GM21717 (cell line): ENCODE results near the gene CACNB2.

Source experiments
- ATAC-seq: cut with Tn5 transposase; IDR thresholded peaks from one replicate; pipeline ENCODE4 v1.9.1; 2021; ENCODE audit warnings: mild to moderate bottlenecking, moderate library complexity; ENCODE audit not compliant: unreplicated experiment

Gene CACNB2

GRCh38 chr10:18381679-18382078 is 241.5 kb downstream of the CACNB2 start:
- ATAC-seq: no peak

- ATAC-seq: no peak
These were observed 257.7 kb downstream of the CACNB2 start for GRCh38 chr10:18397906-18398305.

- ATAC-seq: no peak
These were observed 258.9 kb downstream of the CACNB2 start for GRCh38 chr10:18399158-18399557.

GRCh38 chr10:18400201-18400905 is 260.1 kb downstream of the CACNB2 start:
- ATAC-seq: no peak

GRCh38 chr10:18400906-18401245 is 260.7 kb downstream of the CACNB2 start:
- no peak for ATAC-seq

- no peak for ATAC-seq
These were observed 261.4 kb downstream of the CACNB2 start for GRCh38 chr10:18401416-18402195.

- no peak for ATAC-seq
These were observed 262.6 kb downstream of the CACNB2 start for GRCh38 chr10:18402853-18403252.

- ATAC-seq: no peak
These were observed 264.3 kb downstream of the CACNB2 start for GRCh38 chr10:18404530-18404929.

- ATAC-seq: no peak
These were observed 265.9 kb downstream of the CACNB2 start for GRCh38 chr10:18406136-18406535.

- ATAC-seq: no peak
These were observed 269.6 kb downstream of the CACNB2 start for GRCh38 chr10:18409599-18410397.

GRCh38 chr10:18414061-18414460 is 273.8 kb downstream of the CACNB2 start:
- ATAC-seq: no peak

GRCh38 chr10:18417950-18418527 is 277.8 kb downstream of the CACNB2 start:
- no peak for ATAC-seq

GRCh38 chr10:18418541-18419215 is 278.5 kb downstream of the CACNB2 start:
- no peak for ATAC-seq

GRCh38 chr10:18419945-18420344 is 279.7 kb downstream of the CACNB2 start:
- ATAC-seq: no peak

- no peak for ATAC-seq
These were observed 281.6 kb downstream of the CACNB2 start for GRCh38 chr10:18421726-18422293.

GRCh38 chr10:18423058-18423637 is 282.9 kb downstream of the CACNB2 start:
- ATAC-seq: no peak

- no peak for ATAC-seq
These were observed 284.0 kb downstream of the CACNB2 start for GRCh38 chr10:18424200-18424599.

- no peak for ATAC-seq
These were observed 289.1 kb downstream of the CACNB2 start for GRCh38 chr10:18429335-18429734.

GRCh38 chr10:18436902-18437301 is 296.7 kb downstream of the CACNB2 start:
- ATAC-seq: no peak

- no peak for ATAC-seq
These were observed 297.3 kb downstream of the CACNB2 start for GRCh38 chr10:18437486-18437885.
